K562 (cell line): ENCODE measurements around the gene BAIAP3. TPM values are rescaled to one million over a fixed set of nuclear protein-coding genes. Genes with fewer than 3 reads are reported as not detected.
A peak's percentile ranks its signal among the peaks of the same experiment; 100 is the strongest.

Experiments
- ATAC-seq: fragments of 200-7000 bp; cut with Tn5 transposase; 3 replicates; pipeline ENCODE4 v1.9.1; 2020; ENCODE audit warnings: moderate library complexity
- BruUV-seq: library from RNA; stranded (reverse); fragments of 400-500 nt; replicated peaks from 2 replicates; lab custom pipeline; 2021; lab: Mats Ljungman, UMichigan
- CTCF ChIA-PET: fragments of 300-600 bp; formaldehyde crosslinking; extraction: SDS; loops from one replicate; lab custom pipeline; 2021; ENCODE audit warnings: low intra/inter-chr PET ratio; lab: Yijun Ruan, JAX
- POLR2A ChIA-PET: fragments of 300-600, 350-650 bp; sonication (Branson Sonifier 250); formaldehyde crosslinking; extraction: SDS; loops from one replicate; lab custom pipeline; 2021; ENCODE audit warnings: antibody characterized with exemption, inconsistent platforms; lab: Yijun Ruan, JAX
- DNase-seq, 4 experiments: peaks; one replicate each; pipeline versions ENCODE4 v3.0.0 to v3.0.0-alpha.2; 2011 to 2018; ENCODE audit warnings: low spot score in 3 of 4, mixed read lengths in 3 of 4; ENCODE audit errors: extremely low read depth in 1 of 4
- FAIRE-seq: peaks from 2 replicates; lab custom pipeline; 2011; peaks lifted over from hg19 to GRCh38; lab: Jason Lieb, UNC
- H2AFZ ChIP-seq: 2 replicates; pipeline ENCODE4 v1.6.0; 2011; ENCODE audit warnings: low read depth, low read length, control low read depth, inconsistent platforms
- H3K27ac ChIP-seq: fragments of 200-600 bp; 3 replicates; pipeline ENCODE4 v1.8.0; 2011; ENCODE audit warnings: low read depth, mild to moderate bottlenecking, control low read depth, inconsistent platforms, low read length, moderate library complexity, mixed read lengths; ENCODE audit errors: extremely low read depth
- H3K27me3 ChIP-seq, 2 experiments: fragments of 300-600 bp in 1 of 2; 2 replicates in 1 of 2; 3 replicates in 1 of 2; pipeline versions ENCODE4 v1.6.0 to v1.8.0; 2011; ENCODE audit warnings: inconsistent platforms in 2 of 2, low read length in 2 of 2, mild to moderate bottlenecking in 1 of 2, mixed read lengths in 1 of 2, moderate library complexity in 1 of 2; ENCODE audit not compliant: control insufficient read depth in 2 of 2, insufficient read depth in 2 of 2
- H3K36me3 ChIP-seq: fragments of 300-600 bp; 3 replicates; pipeline ENCODE4 v1.8.0; 2011; ENCODE audit warnings: mild to moderate bottlenecking, low read length, inconsistent platforms; ENCODE audit not compliant: control insufficient read depth, insufficient read depth
- H3K4me1 ChIP-seq, 2 experiments: fragments of 200-600 bp in 1 of 2; replicated peaks in 1 of 2; 2 replicates in 1 of 2; 3 replicates in 1 of 2; pipeline versions ENCODE4 v1.5.1 to v1.8.0; 2011; ENCODE audit warnings: inconsistent platforms in 2 of 2, low read length in 2 of 2, mild to moderate bottlenecking in 1 of 2, mixed read lengths in 1 of 2, moderate library complexity in 1 of 2; ENCODE audit not compliant: control insufficient read depth in 2 of 2, insufficient read depth in 2 of 2
- H3K4me2 ChIP-seq: 2 replicates; pipeline ENCODE4 v1.6.1; 2011; ENCODE audit warnings: low read length, control low read depth, inconsistent platforms, mixed read lengths; ENCODE audit not compliant: insufficient read depth
- H3K4me3 ChIP-seq: fragments of 200-600 bp; sonication (generic), shearing (Covaris generic); 2 replicates; pipeline ENCODE4 v1.5.1; 2016; ENCODE audit warnings: control low read depth, inconsistent platforms
- H3K79me2 ChIP-seq: fragments of 200-600 bp; 3 replicates; pipeline ENCODE4 v1.8.0; 2011; ENCODE audit warnings: low read length, inconsistent platforms; ENCODE audit not compliant: control insufficient read depth, insufficient read depth
- H3K9ac ChIP-seq, 2 experiments: 2 replicates each; pipeline versions ENCODE4 v1.6.0 to v1.6.1; 2011; ENCODE audit warnings: low read depth in 2 of 2, low read length in 2 of 2, control low read depth in 1 of 2, inconsistent platforms in 1 of 2, mild to moderate bottlenecking in 1 of 2, mixed read lengths in 1 of 2; ENCODE audit not compliant: insufficient read depth in 1 of 2
- H3K9me1 ChIP-seq: one replicate; pipeline ENCODE4 v1.6.0; 2011; ENCODE audit warnings: inconsistent platforms, mild to moderate bottlenecking, low read length, moderate library complexity; ENCODE audit not compliant: control insufficient read depth, insufficient read depth
- H3K9me3 ChIP-seq: replicated peaks from 2 replicates; pipeline ENCODE4 v1.5.1; 2011; ENCODE audit warnings: low read depth, low read length, inconsistent platforms; ENCODE audit not compliant: control insufficient read depth, insufficient read depth
- H4K20me1 ChIP-seq: replicated peaks from 2 replicates; pipeline ENCODE4 v1.6.1; 2011; ENCODE audit warnings: low read length, inconsistent platforms, mixed read lengths; ENCODE audit not compliant: control insufficient read depth, insufficient read depth
- ATF1 ChIP-seq, 2 experiments: fragments of 450-650 bp in 1 of 2; IDR thresholded peaks; 2 replicates each; pipeline ENCODE4 v1.6.1; 2016; ENCODE audit warnings: missing compliant biosample characterization in 1 of 2, missing genetic modification characterization in 1 of 2
- CTCF ChIP-seq, 3 experiments: IDR thresholded peaks in 2 of 3; conservative IDR thresholded peaks in 1 of 3; 2 replicates each; pipeline ENCODE4 v1.5.1; 2011 to 2012; ENCODE audit warnings: low read length in 3 of 3, mild to moderate bottlenecking in 3 of 3, control low read depth in 2 of 3, improper control_type of control experiment in 1 of 3, inconsistent platforms in 1 of 3, low read depth in 1 of 3, mixed read lengths in 1 of 3, moderate library complexity in 1 of 3; ENCODE audit not compliant: insufficient read depth in 2 of 3
- EZH2 ChIP-seq: IDR thresholded peaks from 2 replicates; pipeline ENCODE4 v1.6.1; 2012; ENCODE audit warnings: low read depth, mild to moderate bottlenecking, inconsistent platforms, low read length, borderline replicate concordance
- GTF2F1 ChIP-seq: IDR thresholded peaks from 2 replicates; pipeline ENCODE4 v1.6.1; 2011; ENCODE audit warnings: low read depth, low read length, improper control_type of control experiment
- HIVEP1 ChIP-seq: fragments of 250-450 bp; sonication (Bioruptor Pico); IDR thresholded peaks from 2 replicates; pipeline ENCODE4 v1.4.0; 2020; ENCODE audit warnings: mild to moderate bottlenecking
- NELFE ChIP-seq: IDR thresholded peaks from 2 replicates; pipeline ENCODE4 v1.6.1; 2011; ENCODE audit warnings: mild to moderate bottlenecking; ENCODE audit not compliant: insufficient read depth, insufficient read length
- PPARD ChIP-seq: fragments of 250-450 bp; sonication (Bioruptor Pico); IDR thresholded peaks from 2 replicates; pipeline ENCODE4 v1.8.0; 2022; ENCODE audit warnings: inconsistent platforms, mild to moderate bottlenecking, moderate library complexity
- SRF ChIP-seq, 2 experiments: fragments of 250-450, 450-650 bp in 1 of 2; sonication (Bioruptor Pico) in 1 of 2; sonication (generic) in 1 of 2; formaldehyde crosslinking; IDR thresholded peaks; 2 replicates each; pipeline versions ENCODE4 v1.5.0 to v1.5.1; 2020 to 2022; ENCODE audit warnings: mild to moderate bottlenecking in 1 of 2, missing genetic modification reagents in 1 of 2
- TEAD2 ChIP-seq: fragments of 450-650 bp; IDR thresholded peaks from 2 replicates; pipeline ENCODE4 v1.6.1; 2016; ENCODE audit warnings: missing genetic modification characterization, control low read depth, missing compliant biosample characterization
- WGBS: fragments of 100-300 bp; shearing (Covaris generic); methylation state at CpG from one replicate; pipeline ENCODE4 v1.1.6; 2016; ENCODE audit warnings: low coverage, mixed read lengths; ENCODE audit not compliant: insufficient coverage; ENCODE audit errors: missing lambda C conversion rate; 5-methylcytosine and 5-hydroxymethylcytosine counted together
- in situ Hi-C: fragments of 300-500 bp; cut with MboI; formaldehyde crosslinking; loops from 4 replicates; pipeline ENCODE4 v1.15.0; 2018; ENCODE audit warnings: inconsistent platforms, mixed read lengths
- intact Hi-C: fragments of 100-400 bp; cut with micrococcal nuclease; formaldehyde crosslinking; loops from 2 replicates; pipeline ENCODE4 v1.14.2; 2022
- polyA plus RNA-seq, 8 experiments: library from polyadenylated mRNA; depleted of rRNA in 4 of 8; stranded (reverse) in 5 of 8; unstranded in 3 of 8; fragments of >200 nt; fragmentation: Nextera tagmentation in 2 of 8; fragmentation: Illumina TruSeq in 1 of 8; extraction: Ambion mirVana in 2 of 8; extraction: Trizol in 1 of 8; gene quantifications; 2 replicates each; pipeline versions ENCODE4 v1.2.1 to v1.2.3, GENCODE V29; 2011 to 2014; ENCODE audit warnings: inconsistent platforms in 1 of 8, missing spikeins in 1 of 8
- total RNA-seq, 7 experiments: library from RNA; depleted of rRNA in 6 of 7; stranded (reverse); fragments of >200 nt in 6 of 7; fragmentation: Illumina TruSeq in 2 of 7; extraction: Trizol in 2 of 7; gene quantifications; 2 replicates each; pipeline versions ENCODE4 v1.2.1 to v1.2.3, GENCODE V29; 2011 to 2021; ENCODE audit warnings: low replicate concordance in 1 of 7

The BAIAP3 gene
- total and polyA plus RNA-seq, 9 of the 15 experiments (the other 6 are each of a cell fraction or from before 2014, with no cell fraction given): 0.03 to 4.5 (median 0.57) TPM; not detected in 1

GRCh38 chr16:1285669-1286512 is 47.6 kb upstream of the BAIAP3 start:
- Histone ChIP-seq H3K27me3 (peaks cover 31 to 69% of the 10 kb centered on the region in 2 experiments), H3K9ac (no peak overlapping the region), H3K4me3 (no peak overlapping the region), H3K4me2 (no peak overlapping the region), H3K9me1 (no peaks in the 10 kb centered on the region), H3K36me3 (no peaks in the 10 kb centered on the region), H3K4me1 (peaks cover 1 to 60% of the 10 kb centered on the region in 2 experiments; a peak in 3 of 5 replicates), H3K79me2 (no peaks in the 10 kb centered on the region), H3K9me3 (no peaks in the 10 kb centered on the region), H3K27ac (no peak overlapping the region), H2AFZ (no peak overlapping the region), H4K20me1 (peaks cover 5% of the 10 kb centered on the region; the same call in 1 of the 2 replicates)
- FAIRE-seq (no peak), DNase-seq (no peak), ATAC-seq (no peak)
- intact Hi-C loops: no loop called here
- no TSS peak for BruUV-seq
- ChIA-PET CTCF (no interaction called here), POLR2A (interaction anchor here (0.7 to 1.4 kb wide), 2 partner anchors 10 to 59 kb away, joined by 3 to 6 read pairs; no protein-coding TSS in a partner anchor)
- no peak for TF ChIP-seq ATF1 (CRISPR knock-in tag; IDR thresholded peaks at IDR 0.05)
- no peak for TF ChIP-seq ATF1 (tag; IDR thresholded peaks at IDR 0.05)
- TF ChIP-seq PPARD (CRISPR knock-in tag): no peak
- TF ChIP-seq HIVEP1 (CRISPR knock-in tag): no peak
- peak in 2 of 3 experiments; percentile 11 to 36; a peak in 1 of 6 replicates for TF ChIP-seq CTCF (IDR thresholded peaks at IDR 0.05 in 2 of 3, conservative IDR thresholded peaks at IDR 0.05 in 1 of 3; ENCODE audit: insufficient read depth in 2 of 3, low read depth in 1 of 3, low read length in 3 of 3)
- no peak for TF ChIP-seq GTF2F1
- TF ChIP-seq NELFE: no peak
- TF ChIP-seq EZH2: peak; percentile 25; the same call in 1 of the 2 replicates
- no peak for TF ChIP-seq TEAD2 (tag)
- TF ChIP-seq SRF (CRISPR knock-in tag; IDR thresholded peaks at IDR 0.05): no peak
- 11% methylated on average over 29 of the region's 38 CpGs for WGBS
- in situ Hi-C loops: no loop called here
